CD4-positive, alpha-beta memory T cell (primary cell): ENCODE data around the gene TRAPPC8. TPM values are rescaled to one million over a fixed set of nuclear protein-coding genes. Genes with fewer than 3 reads are reported as not detected.

ENCODE experiments used
- CTCF ChIA-PET: fragments of 350-600 bp; sonication (Branson Sonifier 250); formaldehyde crosslinking; loops from one replicate; lab custom pipeline; 2021; ENCODE audit warnings: inconsistent platforms; ENCODE audit not compliant: partially characterized antibody; lab: Charles Lee
- POLR2A ChIA-PET: fragments of 350-600 bp; sonication (Branson Sonifier 250); formaldehyde crosslinking; loops from one replicate; lab custom pipeline; 2021; ENCODE audit not compliant: partially characterized antibody; lab: Charles Lee
- DNase-seq, 5 donors: peaks; one replicate each; pipeline versions ENCODE4 v3.0.0 to v3.0.0-alpha.2; 2020 to 2022; ENCODE audit warnings: mixed read lengths in 1 of 5
- H3K27ac ChIP-seq: one replicate; pipeline ENCODE4 v1.7.0; 2013; ENCODE audit warnings: low read depth, low read length
- H3K27me3 ChIP-seq: 2 replicates; pipeline ENCODE4 v1.7.0; 2013; ENCODE audit warnings: mild to moderate bottlenecking, low read length, moderate library complexity; ENCODE audit not compliant: insufficient read depth
- H3K36me3 ChIP-seq: 2 replicates; pipeline ENCODE4 v1.7.0; 2013; ENCODE audit warnings: mild to moderate bottlenecking, low read length, moderate library complexity; ENCODE audit not compliant: insufficient read depth
- H3K4me1 ChIP-seq: 2 replicates; pipeline ENCODE4 v1.7.0; 2013; ENCODE audit warnings: mild to moderate bottlenecking, low read length, moderate library complexity; ENCODE audit not compliant: insufficient read depth
- H3K4me3 ChIP-seq, 2 donors: one replicate each; pipeline ENCODE4 v1.7.0; 2013; ENCODE audit warnings: low read length in 2 of 2, mild to moderate bottlenecking in 1 of 2
- H3K9me3 ChIP-seq, 2 donors: one replicate each; pipeline ENCODE4 v1.7.0; 2013; ENCODE audit warnings: low read length in 2 of 2, control low read depth in 1 of 2; ENCODE audit not compliant: control insufficient read depth in 1 of 2
- H3K27ac Mint-ChIP-seq, 7 donors: one replicate each; pipeline ENCODE4 v1.8.0; 2020 to 2021; ENCODE audit warnings: mixed read lengths in 7 of 7, mild to moderate bottlenecking in 6 of 7, inconsistent platforms in 3 of 7, moderate library complexity in 3 of 7
- H3K27me3 Mint-ChIP-seq, 2 donors: one replicate each; pipeline ENCODE4 v1.8.0; 2020 to 2021; ENCODE audit warnings: mixed read lengths in 2 of 2
- H3K36me3 Mint-ChIP-seq, 2 donors: one replicate each; pipeline ENCODE4 v1.8.0; 2020 to 2021; ENCODE audit warnings: mixed read lengths in 2 of 2, inconsistent platforms in 1 of 2, mild to moderate bottlenecking in 1 of 2
- H3K4me1 Mint-ChIP-seq, 4 donors: one replicate each; pipeline ENCODE4 v1.8.0; 2020 to 2021; ENCODE audit warnings: mixed read lengths in 4 of 4, mild to moderate bottlenecking in 1 of 4
- H3K4me3 Mint-ChIP-seq, 8 donors: one replicate each; pipeline ENCODE4 v1.8.0; 2020 to 2021; ENCODE audit warnings: mixed read lengths in 8 of 8, mild to moderate bottlenecking in 7 of 8, moderate library complexity in 6 of 8, inconsistent platforms in 3 of 8
- H3K9me3 Mint-ChIP-seq, 8 donors: one replicate each; pipeline ENCODE4 v1.8.0; 2020 to 2021; ENCODE audit warnings: mixed read lengths in 8 of 8, mild to moderate bottlenecking in 5 of 8, inconsistent platforms in 3 of 8, moderate library complexity in 1 of 8
- intact Hi-C: fragments of 100-400 bp; cut with micrococcal nuclease; formaldehyde crosslinking; loops from one replicate; pipeline ENCODE4 v1.15.1; 2023
- polyA plus RNA-seq, 2 donors: library from polyadenylated mRNA; unstranded; fragments of 300-500 nt; fragmentation: Illumina TruSeq; gene quantifications; one replicate each; pipeline ENCODE4 v1.2.3, GENCODE V29; 2021
- total RNA-seq, 2 experiments: library from RNA; stranded (reverse); gene quantifications; one replicate each; pipeline ENCODE4 v1.2.3, GENCODE V29; 2021

TRAPPC8 gene
- total and polyA plus RNA-seq, 4 experiments from 2014 or later, result 15.3 to 66.3 (median 43.5) TPM

GRCh38 chr18:31978616-31979015 lies 35.7 kb upstream of the TRAPPC8 start:
- Histone ChIP-seq H3K36me3 (no peaks in the 10 kb centered on the region), H3K27ac (no peak overlapping the region), H3K9me3 (peaks cover 8 to 15% of the 10 kb centered on the region in 2 donors), H3K27me3 (no peaks in the 10 kb centered on the region), H3K4me3 (no peak overlapping the region), H3K4me1 (peaks cover 12% of the 10 kb centered on the region)
- peaks cover 12 to 21% (median 15%) of the 10 kb centered on the region in 4 donors for H3K4me1 Mint-ChIP-seq
- H3K4me3 Mint-ChIP-seq, result no peak overlapping the region
- intact Hi-C loops, result loop anchor here (5.0 kb wide), 1 partner anchor 421 kb away; no protein-coding TSS in a partner anchor
- peak overlapping the region in 2 of 7 donors; percentile 9 to 48 for H3K27ac Mint-ChIP-seq
- CTCF ChIA-PET, result interaction anchor here (2.5 to 5.3 kb wide), 2 partner anchors 36 to 93 kb away, joined by 10 to 29 read pairs; partner anchors contain the start of gene TRAPPC8
- peaks cover 2 to 37% (median 34%) of the 10 kb centered on the region in 8 donors for H3K9me3 Mint-ChIP-seq
- H3K36me3 Mint-ChIP-seq, result peaks cover 6 to 11% of the 10 kb centered on the region in 2 donors
- H3K27me3 Mint-ChIP-seq, result no peaks in the 10 kb centered on the region
- DNase-seq, result no peak
- POLR2A ChIA-PET, result interaction anchor here (0.6 kb wide), 1 partner anchor 105 kb away, joined by 4 read pairs; no protein-coding TSS in a partner anchor

GRCh38 chr18:31977270-31977872 lies 34.4 kb upstream of the TRAPPC8 start:
- Mint-ChIP-seq H3K27me3 (no peaks in the 10 kb centered on the region), H3K4me1 (peaks cover 2 to 9% (median 4%) of the 10 kb centered on the region in 4 donors), H3K4me3 (no peak overlapping the region), H3K9me3 (peaks cover 2 to 48% (median 38%) of the 10 kb centered on the region in 8 donors), H3K36me3 (peaks cover 6 to 11% of the 10 kb centered on the region in 2 donors), H3K27ac (no peak overlapping the region)
- H3K27me3 ChIP-seq, result no peaks in the 10 kb centered on the region
- H3K4me3 ChIP-seq, result no peak overlapping the region
- peaks cover 10 to 16% of the 10 kb centered on the region in 2 donors for H3K9me3 ChIP-seq
- no peak overlapping the region for H3K27ac ChIP-seq
- H3K4me1 ChIP-seq, result no peaks in the 10 kb centered on the region
- ChIA-PET POLR2A (interaction anchor here (2.0 kb wide), 1 partner anchor 41 kb away, joined by 16 read pairs; the partner anchor contains the start of gene RNF125), CTCF (interaction anchor here (0.9 to 5.3 kb wide), 29 partner anchors 8 to 239 kb away, joined by 3 to 29 read pairs (median 4); partner anchors contain the start of genes RNF125, RNF138 and TRAPPC8)
- intact Hi-C loops, result loop anchor here (1.0 to 5.0 kb wide), 3 partner anchors 34 to 420 kb away; partner anchors contain the start of genes RNF125 and TRAPPC8
- DNase-seq, result peak in 4 of 5 donors; percentile 41 to 49 (median 46)
- no peaks in the 10 kb centered on the region for H3K36me3 ChIP-seq

GRCh38 chr18:31976242-31976641 lies 33.3 kb upstream of the TRAPPC8 start:
- ChIA-PET POLR2A (interaction anchor here (2.0 kb wide), 1 partner anchor 43 kb away, joined by 16 read pairs; the partner anchor contains the start of gene RNF125), CTCF (interaction anchor here (0.7 to 5.3 kb wide), 19 partner anchors 9 to 254 kb away, joined by 3 to 29 read pairs (median 5); partner anchors contain the start of genes RNF125 and TRAPPC8)
- Histone ChIP-seq H3K27me3 (no peaks in the 10 kb centered on the region), H3K9me3 (peaks cover 10 to 16% of the 10 kb centered on the region in 2 donors), H3K4me3 (no peak overlapping the region), H3K4me1 (no peaks in the 10 kb centered on the region), H3K36me3 (no peaks in the 10 kb centered on the region), H3K27ac (no peak overlapping the region)
- H3K9me3 Mint-ChIP-seq, result peaks cover 4 to 54% (median 40%) of the 10 kb centered on the region in 8 donors
- peaks cover 9 to 11% of the 10 kb centered on the region in 2 donors for H3K36me3 Mint-ChIP-seq
- H3K4me3 Mint-ChIP-seq, result no peak overlapping the region
- DNase-seq, result no peak
- H3K4me1 Mint-ChIP-seq, result peaks cover 0 to 6% (median under 1%) of the 10 kb centered on the region in 4 donors
- intact Hi-C loops, result loop anchor here (2.0 to 5.0 kb wide), 2 partner anchors 43 to 419 kb away; partner anchors contain the start of gene RNF125
- H3K27me3 Mint-ChIP-seq, result no peaks in the 10 kb centered on the region
- no peak overlapping the region for H3K27ac Mint-ChIP-seq

GRCh38 chr18:31973929-31974546 lies 31.1 kb upstream of the TRAPPC8 start:
- Mint-ChIP-seq H3K27me3 (no peaks in the 10 kb centered on the region), H3K4me1 (peaks cover 0 to 2% (median 0%) of the 10 kb centered on the region in 4 donors), H3K36me3 (peaks cover 8 to 9% of the 10 kb centered on the region in 2 donors), H3K27ac (no peak overlapping the region), H3K4me3 (no peak overlapping the region), H3K9me3 (peaks cover 4 to 52% (median 36%) of the 10 kb centered on the region in 8 donors)
- no peaks in the 10 kb centered on the region for H3K4me1 ChIP-seq
- no peaks in the 10 kb centered on the region for H3K27me3 ChIP-seq
- H3K27ac ChIP-seq, result no peak overlapping the region
- H3K9me3 ChIP-seq, result peaks cover 10 to 16% of the 10 kb centered on the region in 2 donors
- H3K4me3 ChIP-seq, result no peak overlapping the region
- ChIA-PET CTCF (no interaction called here), POLR2A (interaction anchor here (1.4 kb wide), 1 partner anchor 31 kb away, joined by 4 read pairs; the partner anchor contains the start of gene TRAPPC8)
- DNase-seq, result no peak
- H3K36me3 ChIP-seq, result no peaks in the 10 kb centered on the region
- intact Hi-C loops, result no loop called here

- H3K4me3 Mint-ChIP-seq, result no peak overlapping the region
- H3K4me3 ChIP-seq, result no peak overlapping the region
- no peaks in the 10 kb centered on the region for H3K27me3 Mint-ChIP-seq
- no peak overlapping the region for H3K27ac Mint-ChIP-seq
- intact Hi-C loops, result no loop called here
- H3K36me3 ChIP-seq, result no peaks in the 10 kb centered on the region
- no peaks in the 10 kb centered on the region for H3K27me3 ChIP-seq
- DNase-seq, result no peak
- CTCF ChIA-PET, result no interaction called here
- no peak overlapping the region for H3K27ac ChIP-seq
- peaks cover 4 to 39% (median 24%) of the 10 kb centered on the region in 8 donors for H3K9me3 Mint-ChIP-seq
- H3K9me3 ChIP-seq, result peaks cover 8 to 10% of the 10 kb centered on the region in 2 donors
- POLR2A ChIA-PET, result no interaction called here
- H3K4me1 Mint-ChIP-seq, result peaks cover 0 to under 1% (median 0%) of the 10 kb centered on the region in 4 donors
- H3K4me1 ChIP-seq, result no peaks in the 10 kb centered on the region
- H3K36me3 Mint-ChIP-seq, result peaks cover 8 to 9% of the 10 kb centered on the region in 2 donors
Measured at GRCh38 chr18:31970617-31971016, 27.7 kb upstream of the TRAPPC8 start.

GRCh38 chr18:31965316-31965970 lies 22.5 kb upstream of the TRAPPC8 start:
- Histone ChIP-seq H3K4me3 (no peak overlapping the region), H3K27me3 (no peaks in the 10 kb centered on the region), H3K4me1 (no peaks in the 10 kb centered on the region), H3K36me3 (no peaks in the 10 kb centered on the region), H3K9me3 (no peaks in the 10 kb centered on the region), H3K27ac (no peak overlapping the region)
- DNase-seq, result no peak
- Mint-ChIP-seq H3K27me3 (no peaks in the 10 kb centered on the region), H3K4me1 (peaks cover 0 to 4% (median 0%) of the 10 kb centered on the region in 4 donors), H3K9me3 (no peaks in the 10 kb centered on the region), H3K27ac (no peak overlapping the region), H3K4me3 (no peak overlapping the region), H3K36me3 (no peaks in the 10 kb centered on the region)
- intact Hi-C loops, result no loop called here
- ChIA-PET POLR2A (interaction anchor here (0.6 kb wide), 1 partner anchor 60 kb away, joined by 4 read pairs; no protein-coding TSS in a partner anchor), CTCF (interaction anchor here (1.3 kb wide), 1 partner anchor 11 kb away, joined by 8 read pairs; no protein-coding TSS in a partner anchor)
